GM18861 (cell line): Measurements from ENCODE around the gene KLHL10.
A peak's percentile ranks its signal among the peaks of the same experiment; 100 is the strongest.
"Not testable (repeated sequence)": the region's sequence is repeated elsewhere in the genome, so short reads cannot be mapped to it uniquely, and the experiment has no call there.

Experiments
- ATAC-seq: cut with Tn5 transposase; IDR thresholded peaks from one replicate; pipeline ENCODE4 v1.9.1; 2021; ENCODE audit not compliant: unreplicated experiment

Gene KLHL10

GRCh38 chr17:41849251-41849990 is 11.8 kb downstream of the KLHL10 start:
- no peak for ATAC-seq

GRCh38 chr17:41851382-41851781 is 13.8 kb downstream of the KLHL10 start:
- ATAC-seq = not testable (repeated sequence)

- ATAC-seq = no peak
Measured at GRCh38 chr17:41860254-41860931, 22.8 kb downstream of the KLHL10 start.

GRCh38 chr17:41863074-41863848 is 25.6 kb downstream of the KLHL10 start:
- no peak for ATAC-seq

- ATAC-seq = peak; percentile 17
Measured at GRCh38 chr17:41864498-41864835, 26.8 kb downstream of the KLHL10 start.

- ATAC-seq = peak; percentile 69
Measured at GRCh38 chr17:41864836-41865595, 27.4 kb downstream of the KLHL10 start, which contains the start of gene KLHL11. Gene KLHL11 (minus strand): TSS chr17:41865423. CDS start chr17:41865370, 53 bp downstream.

- ATAC-seq = no peak
Measured at GRCh38 chr17:41865596-41865893, 27.9 kb downstream of the KLHL10 start.

GRCh38 chr17:41868568-41868967 is 30.9 kb downstream of the KLHL10 start:
- ATAC-seq = no peak

- ATAC-seq = no peak
Measured at GRCh38 chr17:41869426-41869825, 31.8 kb downstream of the KLHL10 start.

- no peak for ATAC-seq
Measured at GRCh38 chr17:41870097-41870496, 32.5 kb downstream of the KLHL10 start.

GRCh38 chr17:41870627-41871026 is 33.0 kb downstream of the KLHL10 start:
- ATAC-seq = no peak

GRCh38 chr17:41871789-41872188 is 34.2 kb downstream of the KLHL10 start:
- no peak for ATAC-seq

GRCh38 chr17:41873559-41874292 is 36.1 kb downstream of the KLHL10 start:
- no peak for ATAC-seq

GRCh38 chr17:41874293-41874670 is 36.7 kb downstream of the KLHL10 start:
- ATAC-seq = not testable (repeated sequence)

- ATAC-seq = no peak
Measured at GRCh38 chr17:41880130-41880529, 42.5 kb downstream of the KLHL10 start.

GRCh38 chr17:41882756-41883155 is 45.1 kb downstream of the KLHL10 start:
- ATAC-seq = no peak

- ATAC-seq = no peak
Measured at GRCh38 chr17:41885733-41886132, 48.1 kb downstream of the KLHL10 start.

- ATAC-seq = no peak
Measured at GRCh38 chr17:41888332-41888965, 50.8 kb downstream of the KLHL10 start.

- ATAC-seq = no peak
Measured at GRCh38 chr17:41891135-41892020, 53.8 kb downstream of the KLHL10 start.
